ENCODE results near the gene PHACTR1. TPM values are rescaled to one million over a fixed set of nuclear protein-coding genes. Genes with fewer than 3 reads are reported as not detected.

PHACTR1 gene
- total and polyA plus RNA-seq, 2 experiments from 2014 or later = 0.65 to 3.2 TPM

DNA sequence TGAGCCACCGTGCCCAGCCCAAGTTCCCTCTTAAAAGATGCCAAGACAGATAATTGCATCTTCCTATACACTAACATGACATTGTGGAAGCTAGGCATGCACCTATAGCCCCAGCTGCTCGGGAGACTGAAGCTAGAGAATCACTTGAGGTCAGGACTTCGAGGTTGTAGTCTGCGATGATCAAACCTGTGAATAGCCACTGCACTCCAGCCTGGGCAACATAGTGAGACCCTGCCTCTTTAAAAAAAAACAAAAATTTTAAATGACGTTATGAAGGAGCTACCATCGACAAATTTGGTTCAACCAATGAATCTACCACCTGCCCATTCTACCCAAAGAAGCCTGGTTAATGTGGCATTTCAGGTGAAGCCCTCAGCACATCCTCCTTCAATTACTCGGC, 531.1 kb downstream of the PHACTR1 start:
- in situ Hi-C loops (cut with MboI) = no loop called here
- Histone ChIP-seq H3K79me2 (ENCODE audit: insufficient read depth) (no peaks in the 10 kb centered on the region), H3K9me2 (ENCODE audit: insufficient read depth) (no peaks in the 10 kb centered on the region), H3K9ac (no peak overlapping the region), H2AFZ (no peak overlapping the region), H3K27me3 (replicated peaks; ENCODE audit: insufficient read depth) (peaks cover 15% of the 10 kb centered on the region), H3K36me3 (ENCODE audit: low read depth) (no peaks in the 10 kb centered on the region), H3K27ac (no peak overlapping the region), H3K4me2 (ENCODE audit: unreplicated experiment) (no peak overlapping the region), H3K4me3 (no peak overlapping the region), H3F3A (ENCODE audit: insufficient read depth) (no peaks in the 10 kb centered on the region), H3K4me1 (ENCODE audit: insufficient read depth) (no peaks in the 10 kb centered on the region), H3K9me3 (ENCODE audit: low read depth) (no peaks in the 10 kb centered on the region), H4K20me1 (ENCODE audit: insufficient read depth) (no peaks in the 10 kb centered on the region)
- WGBS, 2 experiments (ENCODE audit: low coverage in 1 of 2, low lambda C conversion rate in 2 of 2, missing lambda C conversion rate in 2 of 2) = 88 to 91% methylated on average over 7 of the region's 7 CpGs
- DNase-seq = no peak
- TF ChIP-seq EZH2 (IDR thresholded peaks at IDR 0.05; ENCODE audit: insufficient read depth, poor library complexity, severe bottlenecking) (no peak), EZH2phosphoT487 (IDR thresholded peaks at IDR 0.05; ENCODE audit: insufficient read depth, low read depth) (no peak)

DNA sequence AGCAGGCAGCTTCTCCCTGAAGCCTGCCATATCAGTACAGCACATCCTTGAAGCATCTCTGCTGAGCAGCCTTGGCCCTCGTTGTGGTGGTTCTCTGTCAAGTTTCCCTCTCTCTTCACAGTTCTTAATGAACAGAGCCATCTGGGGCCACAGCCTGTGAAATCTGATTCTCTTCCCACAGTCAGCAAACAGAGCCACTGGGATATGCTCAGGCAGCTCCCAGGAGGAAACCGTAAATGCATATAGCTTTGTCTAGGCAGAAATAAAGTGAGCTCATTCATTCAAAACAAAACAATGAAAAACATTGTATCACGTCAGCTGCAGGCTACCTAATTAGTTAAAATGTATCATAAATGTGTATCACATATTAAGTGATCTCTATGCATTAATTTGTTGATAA, 531.5 kb downstream of the PHACTR1 start:
- no peaks in the 10 kb centered on the region for H4K20me1 ChIP-seq (ENCODE audit: insufficient read depth)
- no peak overlapping the region for H3K4me2 ChIP-seq (ENCODE audit: unreplicated experiment)
- H3K9me2 ChIP-seq (ENCODE audit: insufficient read depth) = no peaks in the 10 kb centered on the region
- H3K36me3 ChIP-seq (ENCODE audit: low read depth) = no peaks in the 10 kb centered on the region
- H2AFZ ChIP-seq = no peak overlapping the region
- no peaks in the 10 kb centered on the region for H3K4me1 ChIP-seq (ENCODE audit: insufficient read depth)
- DNase-seq = no peak
- no peaks in the 10 kb centered on the region for H3F3A ChIP-seq (ENCODE audit: insufficient read depth)
- in situ Hi-C loops (cut with MboI) = no loop called here
- no peaks in the 10 kb centered on the region for H3K79me2 ChIP-seq (ENCODE audit: insufficient read depth)
- H3K27me3 ChIP-seq (replicated peaks; ENCODE audit: insufficient read depth) = peaks cover 15% of the 10 kb centered on the region
- H3K4me3 ChIP-seq = no peak overlapping the region
- TF ChIP-seq EZH2phosphoT487 (IDR thresholded peaks at IDR 0.05; ENCODE audit: insufficient read depth, low read depth) = no peak
- no peak for TF ChIP-seq EZH2 (IDR thresholded peaks at IDR 0.05; ENCODE audit: insufficient read depth, poor library complexity, severe bottlenecking)
- 68 to 76% methylated on average over 3 of the region's 3 CpGs for WGBS, 2 experiments (ENCODE audit: low coverage in 1 of 2, low lambda C conversion rate in 2 of 2, missing lambda C conversion rate in 2 of 2)
- no peaks in the 10 kb centered on the region for H3K9me3 ChIP-seq (ENCODE audit: low read depth)
- H3K27ac ChIP-seq = no peak overlapping the region
- H3K9ac ChIP-seq = no peak overlapping the region

- WGBS, 2 experiments (ENCODE audit: low coverage in 1 of 2, low lambda C conversion rate in 2 of 2, missing lambda C conversion rate in 2 of 2) = 89 to 93% methylated on average over 8 of the region's 8 CpGs
- Histone ChIP-seq H3K4me1 (ENCODE audit: insufficient read depth) (no peaks in the 10 kb centered on the region), H3K9ac (no peak overlapping the region), H3K27ac (no peak overlapping the region), H3K79me2 (ENCODE audit: insufficient read depth) (no peaks in the 10 kb centered on the region), H3F3A (ENCODE audit: insufficient read depth) (no peaks in the 10 kb centered on the region), H3K27me3 (replicated peaks; ENCODE audit: insufficient read depth) (peaks cover 15% of the 10 kb centered on the region), H3K9me2 (ENCODE audit: insufficient read depth) (no peaks in the 10 kb centered on the region), H3K4me3 (no peak overlapping the region), H3K9me3 (ENCODE audit: low read depth) (no peaks in the 10 kb centered on the region), H3K36me3 (ENCODE audit: low read depth) (no peaks in the 10 kb centered on the region), H4K20me1 (ENCODE audit: insufficient read depth) (no peaks in the 10 kb centered on the region), H3K4me2 (ENCODE audit: unreplicated experiment) (no peak overlapping the region), H2AFZ (no peak overlapping the region)
- no peak for DNase-seq
- no peak for TF ChIP-seq EZH2 (IDR thresholded peaks at IDR 0.05; ENCODE audit: insufficient read depth, poor library complexity, severe bottlenecking)
- TF ChIP-seq EZH2phosphoT487 (IDR thresholded peaks at IDR 0.05; ENCODE audit: insufficient read depth, low read depth) = no peak
- in situ Hi-C loops (cut with MboI) = no loop called here
Observed at GRCh38 chr6:13248584-13248985, 532.0 kb downstream of the PHACTR1 start.

DNA sequence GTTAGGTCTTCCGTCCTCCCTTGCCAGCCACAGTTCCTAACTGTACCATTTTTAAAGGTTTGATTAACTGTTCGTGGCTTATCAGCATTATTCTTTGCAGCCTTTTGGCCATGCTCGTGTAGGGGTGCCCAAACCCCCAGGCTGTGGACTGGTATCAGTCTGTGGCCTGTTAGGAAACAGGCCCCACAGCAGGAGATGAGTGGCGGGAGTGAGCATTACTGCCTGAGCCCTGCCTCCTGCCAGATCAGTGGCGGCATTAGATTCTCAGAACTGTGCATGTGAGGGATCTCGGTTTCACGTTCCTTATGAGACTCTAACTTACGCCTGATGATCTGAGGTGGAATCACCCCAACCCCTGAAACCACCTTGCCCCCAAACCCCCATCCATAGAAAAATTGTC, 532.4 kb downstream of the PHACTR1 start:
- Histone ChIP-seq H3K36me3 (ENCODE audit: low read depth) (no peaks in the 10 kb centered on the region), H3K79me2 (ENCODE audit: insufficient read depth) (no peaks in the 10 kb centered on the region), H4K20me1 (ENCODE audit: insufficient read depth) (no peaks in the 10 kb centered on the region), H3K9ac (no peak overlapping the region), H3K27me3 (replicated peaks; ENCODE audit: insufficient read depth) (peaks cover 15% of the 10 kb centered on the region), H3K9me2 (ENCODE audit: insufficient read depth) (no peaks in the 10 kb centered on the region), H3F3A (ENCODE audit: insufficient read depth) (no peaks in the 10 kb centered on the region), H3K4me1 (ENCODE audit: insufficient read depth) (no peaks in the 10 kb centered on the region), H3K9me3 (ENCODE audit: low read depth) (no peaks in the 10 kb centered on the region), H3K4me3 (no peak overlapping the region), H3K27ac (no peak overlapping the region), H2AFZ (no peak overlapping the region), H3K4me2 (ENCODE audit: unreplicated experiment) (no peak overlapping the region)
- TF ChIP-seq EZH2 (IDR thresholded peaks at IDR 0.05; ENCODE audit: insufficient read depth, poor library complexity, severe bottlenecking) = no peak
- no peak for TF ChIP-seq EZH2phosphoT487 (IDR thresholded peaks at IDR 0.05; ENCODE audit: insufficient read depth, low read depth)
- DNase-seq = no peak
- in situ Hi-C loops (cut with MboI) = no loop called here
- WGBS, 2 experiments (ENCODE audit: low coverage in 1 of 2, low lambda C conversion rate in 2 of 2, missing lambda C conversion rate in 2 of 2) = 83 to 90% methylated on average over 7 to 8 of the region's 8 CpGs

- 88 to 91% methylated on average over 1 of the region's 1 CpG for WGBS, 2 experiments (ENCODE audit: low coverage in 1 of 2, low lambda C conversion rate in 2 of 2, missing lambda C conversion rate in 2 of 2)
- H3K79me2 ChIP-seq (ENCODE audit: insufficient read depth) = no peaks in the 10 kb centered on the region
- TF ChIP-seq EZH2phosphoT487 (IDR thresholded peaks at IDR 0.05; ENCODE audit: insufficient read depth, low read depth) (no peak), EZH2 (IDR thresholded peaks at IDR 0.05; ENCODE audit: insufficient read depth, poor library complexity, severe bottlenecking) (no peak)
- no peaks in the 10 kb centered on the region for H3K36me3 ChIP-seq (ENCODE audit: low read depth)
- DNase-seq = no peak
- no peaks in the 10 kb centered on the region for H3K9me2 ChIP-seq (ENCODE audit: insufficient read depth)
- H3F3A ChIP-seq (ENCODE audit: insufficient read depth) = no peaks in the 10 kb centered on the region
- H3K9ac ChIP-seq = no peak overlapping the region
- H2AFZ ChIP-seq = no peak overlapping the region
- H3K4me1 ChIP-seq (ENCODE audit: insufficient read depth) = no peaks in the 10 kb centered on the region
- no peak overlapping the region for H3K4me3 ChIP-seq
- no peaks in the 10 kb centered on the region for H3K9me3 ChIP-seq (ENCODE audit: low read depth)
- peaks cover 15% of the 10 kb centered on the region for H3K27me3 ChIP-seq (replicated peaks; ENCODE audit: insufficient read depth)
- in situ Hi-C loops (cut with MboI) = no loop called here
- no peak overlapping the region for H3K27ac ChIP-seq
- no peak overlapping the region for H3K4me2 ChIP-seq (ENCODE audit: unreplicated experiment)
- no peaks in the 10 kb centered on the region for H4K20me1 ChIP-seq (ENCODE audit: insufficient read depth)
Observed at GRCh38 chr6:13249817-13250216, 533.2 kb downstream of the PHACTR1 start.

All from GM23248 (cell line).